PC-3 (cell line): ENCODE measurements around the gene MYO5A. TPM values are rescaled to one million over a fixed set of nuclear protein-coding genes. Genes with fewer than 3 reads are reported as not detected.
"Not testable (repeated sequence)": the region's sequence is repeated elsewhere in the genome, so short reads cannot be mapped to it uniquely, and the experiment has no call there.

Experiments
- ATAC-seq: fragments of 200-7000 bp; cut with Tn5 transposase; 2 replicates; pipeline ENCODE4 v1.9.1; 2020; ENCODE audit warnings: mild to moderate bottlenecking, moderate library complexity
- BruUV-seq: library from RNA; stranded (reverse); fragments of 400-500 nt; replicated peaks from 2 replicates; lab custom pipeline; 2021; lab: Mats Ljungman, UMichigan
- CTCF ChIA-PET: fragments of 300-600 bp; sonication (Branson Sonifier 250); formaldehyde crosslinking; loops from one replicate; lab custom pipeline; 2022; ENCODE audit warnings: antibody characterized with exemption; lab: Charles Lee
- POLR2A ChIA-PET: fragments of 300-600 bp; sonication (Branson Sonifier 250); formaldehyde crosslinking; loops from one replicate; lab custom pipeline; 2022; ENCODE audit warnings: antibody characterized with exemption; ENCODE audit not compliant: unreplicated experiment; lab: Charles Lee
- DNase-seq: peaks from one replicate; pipeline ENCODE4 v3.0.0-alpha.2; 2015
- H2AFZ ChIP-seq: fragments of 300-600 bp; sonication (generic); 2 replicates; pipeline ENCODE4 v1.6.0; 2016; ENCODE audit warnings: antibody characterized with exemption, low read length
- H3F3A ChIP-seq: fragments of 300-600 bp; sonication (generic); one replicate; pipeline ENCODE4 v1.6.0; 2017; ENCODE audit warnings: antibody characterized with exemption, low read length, control low read depth, mild to moderate bottlenecking; ENCODE audit not compliant: unreplicated experiment
- H3K27ac ChIP-seq: fragments of 300-600 bp; sonication (generic); 2 replicates; pipeline ENCODE4 v1.5.1; 2016; ENCODE audit warnings: mild to moderate bottlenecking, low read length
- H3K27me3 ChIP-seq: fragments of 300-600 bp; sonication (generic); 2 replicates; pipeline ENCODE4 v1.6.1; 2016; ENCODE audit warnings: low read length, mixed read lengths
- H3K36me3 ChIP-seq: fragments of 300-600 bp; sonication (generic); 2 replicates; pipeline ENCODE4 v1.6.1; 2016; ENCODE audit warnings: low read depth, mixed run types, low read length, mixed read lengths
- H3K4me1 ChIP-seq: fragments of 300-600 bp; sonication (generic); 2 replicates; pipeline ENCODE4 v1.5.1; 2016; ENCODE audit warnings: low read length; ENCODE audit not compliant: insufficient read depth
- H3K4me2 ChIP-seq: fragments of 300-600 bp; sonication (generic); 2 replicates; pipeline ENCODE4 v1.6.0; 2016; ENCODE audit warnings: low read length
- H3K4me3 ChIP-seq: fragments of 300-600 bp; sonication (generic); 2 replicates; pipeline ENCODE4 v1.5.1; 2016; ENCODE audit warnings: mild to moderate bottlenecking, low read length, mixed read lengths
- H3K79me2 ChIP-seq: fragments of 300-600 bp; sonication (generic); 2 replicates; pipeline ENCODE4 v1.6.1; 2017; ENCODE audit warnings: low read length, mixed read lengths
- H3K9ac ChIP-seq: fragments of 300-600 bp; sonication (generic); 2 replicates; pipeline ENCODE4 v1.6.0; 2016; ENCODE audit warnings: mild to moderate bottlenecking, low read length
- H3K9me2 ChIP-seq: fragments of 300-600 bp; sonication (generic); replicated peaks from 2 replicates; pipeline ENCODE4 v1.6.1; 2016; ENCODE audit warnings: mixed run types, low read length, mixed read lengths
- H3K9me3 ChIP-seq: fragments of 300-600 bp; sonication (generic); 2 replicates; pipeline ENCODE4 v1.6.1; 2016; ENCODE audit warnings: low read length, mixed read lengths
- H4K20me1 ChIP-seq: fragments of 300-600 bp; sonication (generic); 2 replicates; pipeline ENCODE4 v1.6.1; 2016; ENCODE audit warnings: low read length, mixed read lengths
- CTCF ChIP-seq: fragments of 300-600 bp; sonication (generic); conservative IDR thresholded peaks from 2 replicates; pipeline ENCODE4 v1.5.1; 2017; ENCODE audit warnings: antibody characterized with exemption, low read depth, mild to moderate bottlenecking, low read length
- EZH2 ChIP-seq: fragments of 300-600 bp; sonication (generic); IDR thresholded peaks from one replicate; pipeline ENCODE4 v1.6.1; 2017; ENCODE audit warnings: antibody characterized with exemption, mild to moderate bottlenecking, low read length; ENCODE audit not compliant: unreplicated experiment
- EZH2phosphoT487 ChIP-seq: fragments of 300-600 bp; sonication (generic); IDR thresholded peaks from 2 replicates; pipeline ENCODE4 v1.6.1; 2018; ENCODE audit warnings: mild to moderate bottlenecking, antibody characterized with exemption, low read length, borderline replicate concordance
- intact Hi-C: fragments of 100-400 bp; cut with micrococcal nuclease; formaldehyde crosslinking; loops from 2 replicates; pipeline ENCODE4 v1.9.0; 2023
- total RNA-seq: library from RNA; depleted of rRNA; stranded (reverse); fragments of >200 nt; gene quantifications from 2 replicates; pipeline ENCODE4 v1.2.3, GENCODE V29; 2014

MYO5A gene
- total RNA-seq, 1 experiment from 2014 or later, result 42.1 TPM

GRCh38 chr15:52445553-52445952, 83.1 kb downstream of the MYO5A start:
- Histone ChIP-seq H3K79me2 (no peaks in the 10 kb centered on the region), H3K9me3 (no peaks in the 10 kb centered on the region), H3K4me3 (no peak overlapping the region), H2AFZ (no peak overlapping the region), H4K20me1 (no peaks in the 10 kb centered on the region), H3F3A (no peaks in the 10 kb centered on the region), H3K27ac (no peak overlapping the region), H3K4me1 (peaks cover 4% of the 10 kb centered on the region), H3K27me3 (no peaks in the 10 kb centered on the region), H3K9ac (no peak overlapping the region), H3K9me2 (no peaks in the 10 kb centered on the region), H3K36me3 (no peaks in the 10 kb centered on the region), H3K4me2 (no peak overlapping the region)
- no peak for ATAC-seq
- no TSS peak for BruUV-seq
- ChIA-PET POLR2A (no interaction called here), CTCF (no interaction called here)
- no peak for DNase-seq
- intact Hi-C loops, result no loop called here
- TF ChIP-seq EZH2phosphoT487, result no peak
- no peak for TF ChIP-seq CTCF
- TF ChIP-seq EZH2, result no peak

GRCh38 chr15:52443205-52443604, 85.5 kb downstream of the MYO5A start:
- DNase-seq, H3F3A ChIP-seq, H4K20me1 ChIP-seq, H3K4me2 ChIP-seq, H3K9me3 ChIP-seq, ATAC-seq, H3K27ac ChIP-seq, POLR2A ChIA-PET, H3K9ac ChIP-seq, BruUV-seq, H3K4me3 ChIP-seq, H3K79me2 ChIP-seq, CTCF ChIA-PET, H3K36me3 ChIP-seq, intact Hi-C loops, H2AFZ ChIP-seq, H3K27me3 ChIP-seq, H3K9me2 ChIP-seq: not testable (repeated sequence)
- peaks cover 13% of the 10 kb centered on the region for H3K4me1 ChIP-seq

- Histone ChIP-seq H3F3A (no peaks in the 10 kb centered on the region), H3K4me2 (no peak overlapping the region), H3K36me3 (no peaks in the 10 kb centered on the region), H3K79me2 (no peaks in the 10 kb centered on the region; the same call in 1 of the 2 replicates), H3K4me3 (no peak overlapping the region), H3K9ac (no peak overlapping the region), H4K20me1 (no peaks in the 10 kb centered on the region), H3K27ac (no peak overlapping the region), H3K27me3 (no peaks in the 10 kb centered on the region), H2AFZ (no peak overlapping the region), H3K4me1 (peaks cover 25% of the 10 kb centered on the region), H3K9me2 (no peaks in the 10 kb centered on the region), H3K9me3 (no peaks in the 10 kb centered on the region)
- intact Hi-C loops, result no loop called here
- BruUV-seq, result no TSS peak
- POLR2A ChIA-PET, result interaction anchor here (0.6 kb wide), 1 partner anchor 40 kb away, joined by 5 read pairs; no protein-coding TSS in a partner anchor
- ATAC-seq (no peak), DNase-seq (no peak)
- no peak for TF ChIP-seq EZH2
- CTCF ChIA-PET, result no interaction called here
These were observed 86.8 kb downstream of the MYO5A start for GRCh38 chr15:52441841-52442240.

GRCh38 chr15:52440946-52441345, 87.7 kb downstream of the MYO5A start:
- H3K9me2 ChIP-seq, result no peaks in the 10 kb centered on the region
- peak overlapping the region; percentile 28 for H3K27ac ChIP-seq
- DNase-seq (no peak), ATAC-seq (no peak)
- H3K4me3 ChIP-seq, result no peak overlapping the region
- no peaks in the 10 kb centered on the region for H3K9me3 ChIP-seq
- BruUV-seq, result no TSS peak
- no peak overlapping the region for H3K4me2 ChIP-seq
- CTCF ChIA-PET, result no interaction called here
- H3K36me3 ChIP-seq, result no peaks in the 10 kb centered on the region
- H3K27me3 ChIP-seq, result no peaks in the 10 kb centered on the region
- intact Hi-C loops, result no loop called here
- TF ChIP-seq CTCF (no peak), EZH2 (no peak), EZH2phosphoT487 (no peak)
- H4K20me1 ChIP-seq, result no peaks in the 10 kb centered on the region
- H2AFZ ChIP-seq, result no peak overlapping the region
- H3K4me1 ChIP-seq, result peaks cover 33% of the 10 kb centered on the region
- no peaks in the 10 kb centered on the region for H3F3A ChIP-seq
- peaks cover 5% of the 10 kb centered on the region; the same call in 1 of the 2 replicates for H3K79me2 ChIP-seq
- H3K9ac ChIP-seq, result no peak overlapping the region; the same call in 1 of the 2 replicates
- POLR2A ChIA-PET, result interaction anchor here (0.6 kb wide), 1 partner anchor 39 kb away, joined by 5 read pairs; no protein-coding TSS in a partner anchor
